CD4-positive, alpha-beta T cell treated with Interleukin-6 at 100 ng/mL for 8 hours (primary cell): Measurements from ENCODE around the gene ADGRV1.

Source experiments
- DNase-seq: peaks from one replicate; pipeline ENCODE4 v3.0.0-alpha.2; 2020; ENCODE audit warnings: mixed read lengths, low spot score

The ADGRV1 gene

GRCh38 chr5:90875456-90875855, 316.9 kb downstream of the ADGRV1 start:
- no peak for DNase-seq

DNA sequence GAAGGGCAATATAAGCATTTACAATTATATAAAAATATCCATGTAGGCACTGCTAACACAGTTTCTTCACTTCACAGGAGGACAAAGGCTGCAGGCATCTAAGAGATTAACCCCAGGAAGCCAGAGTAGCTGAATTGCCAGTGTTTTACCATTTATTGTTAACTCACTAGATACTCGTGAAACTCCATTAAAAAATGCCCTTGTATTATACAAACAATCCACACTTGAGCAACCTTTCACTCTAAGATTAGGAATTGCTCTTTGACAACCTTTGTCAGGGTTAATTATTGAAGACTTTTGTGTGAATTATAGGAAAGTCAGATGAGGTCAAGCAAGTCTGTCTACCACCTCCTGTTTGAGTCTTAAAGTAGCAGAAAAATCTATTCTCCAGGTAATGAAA, 317.8 kb downstream of the ADGRV1 start:
- no peak for DNase-seq

- no peak for DNase-seq
Observed at GRCh38 chr5:90877049-90877448, 318.5 kb downstream of the ADGRV1 start.

GRCh38 chr5:90878081-90878480, 319.5 kb downstream of the ADGRV1 start:
- no peak for DNase-seq

- DNase-seq = no peak
Observed at GRCh38 chr5:90878549-90879196, 320.1 kb downstream of the ADGRV1 start.

- no peak for DNase-seq
Observed at GRCh38 chr5:90881626-90882150, 323.1 kb downstream of the ADGRV1 start.

DNA sequence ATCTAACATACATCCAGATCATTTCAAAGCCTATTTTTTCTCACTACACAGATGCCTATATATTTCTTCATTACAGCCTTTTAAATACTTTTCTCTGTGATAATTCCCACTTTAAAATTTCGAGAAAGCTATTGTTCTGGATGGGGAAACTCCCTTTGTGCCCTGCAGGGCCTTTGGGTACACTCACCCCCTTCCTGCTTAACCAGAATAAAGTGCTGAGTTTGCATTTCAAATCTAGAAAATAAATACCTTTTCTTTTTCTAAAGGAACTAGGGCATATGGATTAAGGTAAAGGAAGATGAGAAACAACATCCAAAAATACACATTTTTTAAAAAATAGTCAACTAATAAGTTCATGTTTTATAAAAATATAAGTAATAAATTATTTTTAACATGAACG, 323.9 kb downstream of the ADGRV1 start:
- no peak for DNase-seq

DNA sequence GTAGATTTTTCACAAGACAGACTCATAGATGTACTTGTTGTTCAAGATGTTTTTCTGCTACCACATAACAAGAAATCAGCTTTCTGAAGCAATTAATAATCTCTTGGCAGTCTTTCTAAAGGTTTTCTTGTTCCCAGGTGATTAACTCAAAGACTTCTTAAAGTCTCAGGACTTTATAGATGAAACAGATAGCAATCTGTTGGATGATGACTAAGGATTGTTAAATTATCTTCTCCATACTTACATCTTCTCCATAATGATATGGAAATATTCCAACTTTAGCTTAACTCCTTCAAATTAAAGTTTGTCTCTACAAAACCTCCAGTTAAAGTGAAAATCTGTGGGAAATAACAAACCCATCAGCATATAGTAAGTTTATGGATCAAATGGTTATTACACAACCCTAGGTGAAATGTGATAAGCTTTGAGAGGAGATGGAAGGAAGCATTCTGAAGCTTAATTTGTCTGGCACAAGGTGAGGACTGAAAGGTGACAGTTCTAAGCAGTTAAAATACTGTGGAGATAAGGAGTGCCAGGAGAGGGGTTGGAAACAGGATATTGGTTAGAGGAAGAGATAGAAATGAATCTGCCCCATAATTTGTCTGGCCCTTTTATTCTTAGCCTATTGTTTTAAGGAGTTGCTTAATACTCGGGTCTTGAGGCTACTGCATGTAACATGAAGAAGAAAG, 326.7 kb downstream of the ADGRV1 start:
- no peak for DNase-seq

- DNase-seq = no peak
Observed at GRCh38 chr5:90886381-90886780, 327.8 kb downstream of the ADGRV1 start.

GRCh38 chr5:90888511-90889324, 330.1 kb downstream of the ADGRV1 start:
- no peak for DNase-seq

GRCh38 chr5:90889325-90889600, 330.7 kb downstream of the ADGRV1 start:
- DNase-seq = no peak

DNA sequence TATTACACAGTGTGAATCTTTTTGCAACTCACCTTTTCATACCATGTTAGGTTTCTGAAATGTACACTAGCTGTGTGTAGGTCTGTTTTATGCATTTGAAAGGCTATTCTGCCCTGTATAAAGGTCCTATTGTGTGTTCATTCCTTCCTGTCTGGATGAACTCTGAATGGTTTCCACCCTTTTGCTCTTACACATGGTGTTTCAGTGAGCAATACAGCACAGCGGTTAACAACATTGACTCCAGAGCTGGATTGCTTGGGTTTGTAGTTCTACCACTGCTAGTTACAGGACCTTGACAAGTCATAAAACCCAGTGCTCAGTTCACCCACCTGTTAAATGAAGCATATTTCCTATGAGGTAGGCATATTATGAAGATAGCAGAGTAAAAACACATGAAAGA, 331.6 kb downstream of the ADGRV1 start:
- no peak for DNase-seq

GRCh38 chr5:90894866-90895420, 336.3 kb downstream of the ADGRV1 start:
- DNase-seq = no peak

DNA sequence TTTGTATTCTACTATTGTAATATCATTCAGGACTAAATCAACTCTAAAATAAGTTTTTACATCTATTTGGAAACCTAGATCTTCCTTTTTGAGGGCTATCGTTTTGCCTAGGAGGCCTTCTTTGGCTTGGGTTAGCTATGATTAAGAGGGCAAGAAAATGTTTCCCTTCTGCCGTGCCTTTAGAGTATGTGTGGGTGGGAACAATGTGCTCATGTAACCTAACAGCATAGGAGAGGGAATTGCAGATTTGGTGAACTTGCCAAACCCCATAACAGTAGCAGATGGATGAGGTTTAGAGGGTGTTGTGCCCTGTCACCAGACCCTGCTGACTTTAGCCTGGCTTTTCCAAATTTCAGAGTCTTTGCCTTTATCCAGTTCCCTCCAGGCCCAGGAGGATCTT, 339.0 kb downstream of the ADGRV1 start:
- DNase-seq = no peak

DNA sequence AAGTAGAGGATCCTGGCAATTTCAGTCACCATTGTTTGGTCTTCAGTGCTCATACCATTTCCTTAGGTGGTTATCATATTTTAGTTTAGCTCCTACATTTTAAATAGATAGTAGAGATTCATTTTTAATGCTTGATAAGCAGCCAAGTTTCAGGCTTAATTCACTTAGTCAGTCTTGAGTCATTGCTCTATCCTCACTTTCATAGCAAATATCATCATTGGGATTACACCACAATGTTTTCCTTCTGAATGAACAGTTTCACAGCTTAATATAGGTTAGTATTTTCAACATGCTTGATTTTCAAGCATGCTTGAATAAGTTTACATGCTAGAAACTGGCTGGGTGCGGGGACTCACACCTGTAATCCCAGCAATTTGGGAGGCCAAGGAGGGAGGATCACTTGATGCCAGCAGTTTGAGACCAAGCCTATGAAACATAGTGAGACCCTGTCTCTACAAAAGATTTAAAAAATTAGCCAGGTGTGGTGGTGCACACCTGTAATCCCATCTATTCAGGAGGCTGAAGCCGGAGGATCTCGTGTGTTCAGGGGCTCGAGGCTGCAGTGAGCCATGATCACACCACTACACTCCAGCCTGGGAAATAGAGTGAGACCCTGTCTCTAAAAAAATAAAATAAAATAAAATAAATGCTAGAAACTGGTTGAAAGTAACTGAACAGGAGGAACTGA, 339.9 kb downstream of the ADGRV1 start:
- no peak for DNase-seq

DNA sequence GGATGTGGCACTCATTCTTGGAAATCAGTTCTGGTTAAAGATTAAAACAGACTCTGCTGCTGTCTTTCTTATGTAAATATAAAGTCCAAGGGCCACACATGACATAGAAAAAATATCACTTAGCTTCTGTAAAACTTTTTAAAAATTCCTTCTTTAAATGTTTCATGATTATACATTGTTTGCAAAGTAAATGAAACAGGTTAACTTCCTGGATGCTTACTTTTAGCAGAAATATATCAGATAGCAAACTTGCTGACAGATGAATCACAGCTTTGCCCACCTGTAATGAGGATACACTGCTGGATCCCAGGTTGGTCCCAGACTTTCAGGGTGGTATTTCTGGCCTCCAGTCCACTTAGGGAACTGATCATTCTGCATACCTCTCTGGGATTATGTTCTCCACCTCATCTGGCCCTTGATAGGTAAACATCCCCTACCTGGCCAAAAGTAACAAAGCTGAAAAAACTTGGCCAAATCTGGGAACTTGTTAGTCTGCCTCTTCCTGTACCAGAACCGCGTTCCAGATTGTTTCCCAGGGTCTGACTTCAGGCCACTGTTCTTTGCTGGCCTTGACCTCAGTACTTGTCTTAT, 340.5 kb downstream of the ADGRV1 start:
- DNase-seq = no peak

- DNase-seq = no peak
Observed at GRCh38 chr5:90901261-90901660, 342.7 kb downstream of the ADGRV1 start.

GRCh38 chr5:90902170-90902569, 343.6 kb downstream of the ADGRV1 start:
- DNase-seq = no peak

GRCh38 chr5:90902651-90903386, 344.2 kb downstream of the ADGRV1 start:
- no peak for DNase-seq

GRCh38 chr5:90909101-90909503, 350.5 kb downstream of the ADGRV1 start:
- no peak for DNase-seq

- DNase-seq = no peak
Observed at GRCh38 chr5:90909940-90910339, 351.3 kb downstream of the ADGRV1 start.
